GM18508 (cell line): ENCODE data around the gene FSTL3.
"Not testable (repeated sequence)": the region's sequence is repeated elsewhere in the genome, so short reads cannot be mapped to it uniquely, and the experiment has no call there.

ENCODE experiments used
- ATAC-seq: cut with Tn5 transposase; IDR thresholded peaks from one replicate; pipeline ENCODE4 v1.9.1; 2021; ENCODE audit warnings: moderate number of reproducible peaks; ENCODE audit not compliant: insufficient read depth, unreplicated experiment

The FSTL3 gene

GRCh38 chr19:660793-661426, 15.3 kb upstream of the FSTL3 start:
- no peak for ATAC-seq

- ATAC-seq: no peak
Observed at GRCh38 chr19:661427-662196, 14.6 kb upstream of the FSTL3 start.

GRCh38 chr19:662207-662961, 13.8 kb upstream of the FSTL3 start:
- no peak for ATAC-seq

GRCh38 chr19:662962-663681, 13.1 kb upstream of the FSTL3 start, which contains the start of gene RNF126:
RNF126 (minus strand) TSS chr19:663214; CDS start chr19:663121, 93 bp downstream.
- no peak for ATAC-seq

- ATAC-seq: no peak
Observed at GRCh38 chr19:663682-664117, 12.5 kb upstream of the FSTL3 start.

GRCh38 chr19:664913-665443, 11.2 kb upstream of the FSTL3 start:
- ATAC-seq: no peak

GRCh38 chr19:666985-667573, 9.1 kb upstream of the FSTL3 start:
- not testable (repeated sequence) for ATAC-seq

GRCh38 chr19:668675-669434, 7.3 kb upstream of the FSTL3 start:
- not testable (repeated sequence) for ATAC-seq

- ATAC-seq: no peak
Observed at GRCh38 chr19:670609-671075, 5.5 kb upstream of the FSTL3 start.

- no peak for ATAC-seq
Observed at GRCh38 chr19:674282-675151, 1.7 kb upstream of the FSTL3 start.

- ATAC-seq: no peak
Observed at GRCh38 chr19:676007-676338, 219 bp upstream of the FSTL3 start.

- no peak for ATAC-seq
Observed at GRCh38 chr19:677201-677600, 1.0 kb downstream of the FSTL3 start.

- no peak for ATAC-seq
Observed at GRCh38 chr19:677601-678436, 1.6 kb downstream of the FSTL3 start.

GRCh38 chr19:678791-679388, 2.7 kb downstream of the FSTL3 start:
- ATAC-seq: no peak

- ATAC-seq: no peak
Observed at GRCh38 chr19:679418-680286, 3.5 kb downstream of the FSTL3 start.
